Endothelial cell (in vitro differentiated cells): ENCODE data around the gene C13orf42. TPM values are rescaled to one million over a fixed set of nuclear protein-coding genes. Genes with fewer than 3 reads are reported as not detected.

Experiments
- DNase-seq: peaks from one replicate; pipeline ENCODE4 v3.0.0; 2021; ENCODE audit warnings: low spot score
- H3K27ac Mint-ChIP-seq: one replicate; pipeline ENCODE4 v1.8.0; 2021; ENCODE audit warnings: mixed read lengths, inconsistent platforms; ENCODE audit not compliant: unreplicated experiment
- H3K27me3 Mint-ChIP-seq: one replicate; pipeline ENCODE4 v1.8.0; 2021; ENCODE audit warnings: mild to moderate bottlenecking, moderate library complexity, mixed read lengths, inconsistent platforms; ENCODE audit not compliant: unreplicated experiment
- H3K36me3 Mint-ChIP-seq: one replicate; pipeline ENCODE4 v1.8.0; 2021; ENCODE audit warnings: mild to moderate bottlenecking, low read depth, mixed read lengths, inconsistent platforms; ENCODE audit not compliant: unreplicated experiment
- H3K4me1 Mint-ChIP-seq: one replicate; pipeline ENCODE4 v1.8.0; 2021; ENCODE audit warnings: mild to moderate bottlenecking, mixed read lengths, inconsistent platforms; ENCODE audit not compliant: unreplicated experiment
- H3K4me3 Mint-ChIP-seq: one replicate; pipeline ENCODE4 v1.8.0; 2021; ENCODE audit warnings: mild to moderate bottlenecking, mixed read lengths, inconsistent platforms; ENCODE audit not compliant: unreplicated experiment
- H3K9me3 Mint-ChIP-seq: one replicate; pipeline ENCODE4 v1.8.0; 2021; ENCODE audit warnings: mixed read lengths, inconsistent platforms; ENCODE audit not compliant: unreplicated experiment
- total RNA-seq: library from RNA; stranded (reverse); fragmentation: NEBNext Ultra II Directional; extraction: Animal tissue kit (Norgen Biotek cat#: 25700); gene quantifications from one replicate; pipeline ENCODE4 v1.2.1, GENCODE V29; 2021; ENCODE audit not compliant: unreplicated experiment
- TF ChIP-seq, protein P1 (sequence below): fragments of 200-600 bp; sonication (generic); IDR thresholded peaks from one replicate; pipeline ENCODE4 v1.5.0; 2021; ENCODE audit warnings: antibody characterized with exemption; ENCODE audit not compliant: unreplicated experiment

C13orf42 gene
- total RNA-seq, 1 donor from 2014 or later = 0.21 TPM

DNA sequence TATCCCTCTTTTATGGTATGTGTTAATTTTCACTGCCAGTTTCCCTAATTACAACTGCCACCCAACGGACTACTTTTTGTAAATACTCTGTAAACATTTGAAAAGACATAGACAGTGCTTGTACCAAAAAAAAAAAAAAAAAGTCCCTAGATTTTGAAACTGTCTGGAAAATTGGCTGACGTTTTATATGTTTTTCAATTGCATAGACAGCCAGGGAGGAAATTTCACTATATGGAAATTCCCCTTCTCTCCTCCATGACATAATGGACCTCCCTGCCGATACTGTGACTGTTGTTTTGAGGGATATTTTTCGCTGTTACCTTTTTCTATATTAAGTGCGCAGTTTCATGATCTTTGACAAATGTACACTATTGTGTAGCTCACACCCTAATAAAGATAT lies 43.4 kb downstream of the C13orf42 start:
- DNase-seq = no peak
- H3K4me1 Mint-ChIP-seq = no peaks in the 10 kb centered on the region
- H3K27ac Mint-ChIP-seq = no peak overlapping the region
- H3K9me3 Mint-ChIP-seq = no peaks in the 10 kb centered on the region
- TF ChIP-seq, protein P1, sequence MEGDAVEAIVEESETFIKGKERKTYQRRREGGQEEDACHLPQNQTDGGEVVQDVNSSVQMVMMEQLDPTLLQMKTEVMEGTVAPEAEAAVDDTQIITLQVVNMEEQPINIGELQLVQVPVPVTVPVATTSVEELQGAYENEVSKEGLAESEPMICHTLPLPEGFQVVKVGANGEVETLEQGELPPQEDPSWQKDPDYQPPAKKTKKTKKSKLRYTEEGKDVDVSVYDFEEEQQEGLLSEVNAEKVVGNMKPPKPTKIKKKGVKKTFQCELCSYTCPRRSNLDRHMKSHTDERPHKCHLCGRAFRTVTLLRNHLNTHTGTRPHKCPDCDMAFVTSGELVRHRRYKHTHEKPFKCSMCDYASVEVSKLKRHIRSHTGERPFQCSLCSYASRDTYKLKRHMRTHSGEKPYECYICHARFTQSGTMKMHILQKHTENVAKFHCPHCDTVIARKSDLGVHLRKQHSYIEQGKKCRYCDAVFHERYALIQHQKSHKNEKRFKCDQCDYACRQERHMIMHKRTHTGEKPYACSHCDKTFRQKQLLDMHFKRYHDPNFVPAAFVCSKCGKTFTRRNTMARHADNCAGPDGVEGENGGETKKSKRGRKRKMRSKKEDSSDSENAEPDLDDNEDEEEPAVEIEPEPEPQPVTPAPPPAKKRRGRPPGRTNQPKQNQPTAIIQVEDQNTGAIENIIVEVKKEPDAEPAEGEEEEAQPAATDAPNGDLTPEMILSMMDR = no peak
- H3K4me3 Mint-ChIP-seq = no peak overlapping the region
- no peaks in the 10 kb centered on the region for H3K36me3 Mint-ChIP-seq
- no peaks in the 10 kb centered on the region for H3K27me3 Mint-ChIP-seq

DNA sequence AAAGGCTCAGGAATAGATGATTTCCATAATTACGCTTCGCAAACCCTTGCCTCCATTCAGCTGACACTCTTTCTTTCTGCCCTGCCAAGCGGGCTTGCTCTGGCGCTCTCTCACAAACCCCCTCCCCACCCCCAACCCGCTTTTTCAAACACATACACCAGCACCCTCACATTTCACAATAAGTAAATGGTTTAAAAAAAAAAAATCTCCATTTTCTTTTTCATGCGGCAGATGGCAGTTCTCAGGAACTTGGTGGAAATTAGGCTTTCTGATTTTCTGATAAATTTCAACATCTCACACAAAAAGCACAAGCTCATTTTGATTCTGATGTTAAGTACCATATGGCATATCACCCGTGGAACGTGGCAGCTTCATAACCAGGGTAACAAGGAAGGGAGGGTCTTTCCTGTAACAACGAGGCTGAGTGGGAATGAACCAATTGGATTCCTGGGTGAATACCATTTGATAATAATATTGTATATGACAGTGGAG lies 43.8 kb downstream of the C13orf42 start:
- no peak overlapping the region for H3K4me3 Mint-ChIP-seq
- DNase-seq = no peak
- no peaks in the 10 kb centered on the region for H3K36me3 Mint-ChIP-seq
- H3K9me3 Mint-ChIP-seq = no peaks in the 10 kb centered on the region
- no peak overlapping the region for H3K27ac Mint-ChIP-seq
- TF ChIP-seq, protein P1 = no peak
- no peaks in the 10 kb centered on the region for H3K4me1 Mint-ChIP-seq
- no peaks in the 10 kb centered on the region for H3K27me3 Mint-ChIP-seq

DNA sequence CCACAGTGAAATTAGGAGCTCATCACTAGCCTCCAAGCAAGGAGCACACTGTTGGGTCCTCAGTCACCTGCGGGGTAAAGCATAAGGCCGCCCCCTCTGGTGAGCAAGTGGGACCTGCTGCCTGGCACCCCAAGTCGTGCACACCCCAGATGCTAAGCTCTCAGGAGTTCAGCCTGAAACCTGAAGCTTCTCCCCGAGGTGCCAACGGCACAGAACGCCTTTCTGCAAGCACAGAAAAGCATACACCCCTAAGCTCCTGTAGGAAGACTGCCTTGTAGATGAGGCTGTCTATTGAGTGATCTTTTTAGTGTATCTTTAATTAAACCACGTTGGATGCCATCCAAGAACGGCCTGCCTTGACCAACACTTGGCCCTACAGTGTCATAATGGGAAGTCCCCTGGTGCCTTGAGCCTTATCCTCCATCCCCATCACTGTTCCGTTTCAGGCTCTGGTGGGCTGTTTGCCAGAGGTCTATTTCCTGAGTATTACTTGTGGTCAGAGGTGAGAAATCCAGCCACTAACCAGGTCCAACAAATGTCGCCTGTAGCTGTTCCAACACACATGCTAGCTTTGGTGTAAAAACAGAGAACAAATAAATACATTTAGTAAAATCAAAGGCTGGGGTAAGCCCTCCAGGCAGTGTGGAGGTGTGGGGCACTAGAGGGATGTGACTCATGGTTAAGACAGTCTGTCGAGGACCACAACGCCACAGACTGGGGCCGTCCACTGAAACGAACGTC lies 44.8 kb downstream of the C13orf42 start:
- Mint-ChIP-seq H3K27me3 (no peaks in the 10 kb centered on the region), H3K9me3 (no peaks in the 10 kb centered on the region), H3K27ac (no peak overlapping the region), H3K36me3 (no peaks in the 10 kb centered on the region), H3K4me1 (no peaks in the 10 kb centered on the region), H3K4me3 (no peak overlapping the region)
- DNase-seq = no peak
- TF ChIP-seq, protein P1 = no peak

DNA sequence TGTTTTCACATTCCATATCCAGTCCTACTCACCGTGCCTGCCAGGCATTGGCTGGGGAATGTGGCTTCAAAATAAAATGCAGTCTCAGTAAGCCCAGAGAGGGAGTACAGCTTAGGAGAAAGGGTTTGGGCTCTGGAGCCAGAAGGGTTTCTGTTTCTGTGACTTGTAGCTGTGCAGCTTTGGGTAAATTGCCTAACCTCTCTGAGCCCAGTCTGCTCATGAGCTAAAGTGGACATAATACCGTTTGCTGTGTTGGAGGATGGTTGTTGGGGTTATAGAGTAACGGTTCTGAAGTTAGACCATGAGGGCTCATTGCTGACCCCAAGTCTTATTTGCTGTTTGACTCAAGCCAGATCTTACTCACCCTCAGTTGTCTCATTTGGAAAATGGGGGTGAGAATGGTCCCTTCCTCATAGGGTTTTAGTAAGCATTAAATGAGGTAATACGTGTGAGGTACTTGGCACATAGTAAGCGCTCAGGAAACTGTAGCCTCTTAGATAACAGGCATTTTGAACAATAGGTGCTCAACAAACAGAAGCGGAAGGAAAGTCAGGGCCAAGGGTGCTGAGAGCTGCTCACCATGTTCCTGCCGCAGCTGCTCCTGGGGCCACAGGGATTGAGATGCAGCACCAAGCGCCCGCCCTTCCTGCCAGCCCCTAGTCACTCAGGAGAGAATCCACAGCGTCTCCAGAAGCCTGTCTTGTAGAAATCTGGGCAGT lies 45.5 kb downstream of the C13orf42 start:
- H3K4me3 Mint-ChIP-seq = no peak overlapping the region
- no peaks in the 10 kb centered on the region for H3K4me1 Mint-ChIP-seq
- H3K9me3 Mint-ChIP-seq = no peaks in the 10 kb centered on the region
- no peaks in the 10 kb centered on the region for H3K27me3 Mint-ChIP-seq
- H3K36me3 Mint-ChIP-seq = no peaks in the 10 kb centered on the region
- DNase-seq = no peak
- H3K27ac Mint-ChIP-seq = no peak overlapping the region
- TF ChIP-seq, protein P1 = no peak

DNA sequence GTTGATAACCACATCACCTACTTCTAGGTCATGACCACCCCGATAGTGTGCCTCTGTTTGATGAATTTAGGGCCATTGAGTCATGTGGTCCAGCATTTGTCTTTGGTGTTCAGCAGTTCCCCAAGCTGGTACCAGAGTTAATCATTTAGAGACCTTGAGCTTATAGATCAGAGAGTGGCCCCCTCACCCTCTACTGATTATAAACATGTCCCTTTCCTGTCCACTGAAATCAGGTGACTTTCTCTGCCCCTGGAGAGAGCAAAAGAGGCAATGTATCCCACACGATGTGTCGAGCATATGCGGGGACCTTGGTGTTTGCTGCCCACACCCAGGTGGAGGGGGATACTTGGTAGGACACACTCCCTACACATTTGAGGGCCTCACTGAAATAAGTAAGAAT lies 46.3 kb downstream of the C13orf42 start:
- no peaks in the 10 kb centered on the region for H3K27me3 Mint-ChIP-seq
- TF ChIP-seq, protein P1 = no peak
- no peaks in the 10 kb centered on the region for H3K36me3 Mint-ChIP-seq
- no peaks in the 10 kb centered on the region for H3K4me1 Mint-ChIP-seq
- H3K9me3 Mint-ChIP-seq = no peaks in the 10 kb centered on the region
- no peak overlapping the region for H3K4me3 Mint-ChIP-seq
- no peak overlapping the region for H3K27ac Mint-ChIP-seq
- no peak for DNase-seq
